GM12891 (cell line): ENCODE measurements around the gene SHC4.

Experiments used
- POLR2A ChIP-seq: IDR thresholded peaks from 2 replicates; pipeline ENCODE4 v1.6.1; 2011; ENCODE audit warnings: low read depth, low read length, control low read depth
- POLR2AphosphoS5 ChIP-seq: IDR thresholded peaks from 2 replicates; pipeline ENCODE4 v1.6.1; 2011; ENCODE audit warnings: low read depth, low read length, control low read depth
- POU2F2 ChIP-seq: IDR thresholded peaks from 2 replicates; pipeline ENCODE4 v1.6.1; 2011; ENCODE audit warnings: low read depth, mild to moderate bottlenecking, control low read depth, low read length, moderate library complexity
- TAF1 ChIP-seq: IDR thresholded peaks from 2 replicates; pipeline ENCODE4 v1.6.1; 2011; ENCODE audit warnings: low read depth, low read length, control low read depth

- no peak for TF ChIP-seq POLR2A
- TF ChIP-seq POLR2AphosphoS5 = no peak
- no peak for TF ChIP-seq TAF1
- TF ChIP-seq POU2F2 = no peak
Measured at GRCh38 chr15:48987142-48987541, 23.4 kb upstream of the SHC4 start.
